22Rv1 (cell line): Measurements from ENCODE around the gene CHRDL2.

ENCODE experiments used
- CTCF ChIP-seq: fragments of 450-650 bp; IDR thresholded peaks from 2 replicates; pipeline ENCODE4 v1.5.1; 2017; ENCODE audit warnings: mild to moderate bottlenecking
- ZFX ChIP-seq: fragments of 450-650 bp; IDR thresholded peaks from 2 replicates; pipeline ENCODE4 v1.6.1; 2017; ENCODE audit warnings: antibody characterized with exemption, borderline replicate concordance

- no peak for TF ChIP-seq CTCF
- no peak for TF ChIP-seq ZFX
These were observed 33.5 kb downstream of the CHRDL2 start for GRCh38 chr11:74697722-74698121.
